GM21528 (cell line): ENCODE data around the gene ZNF175.

Experiments used
- ATAC-seq: cut with Tn5 transposase; IDR thresholded peaks from one replicate; pipeline ENCODE4 v1.9.1; 2021; ENCODE audit warnings: mild to moderate bottlenecking, moderate library complexity; ENCODE audit not compliant: unreplicated experiment, low FRiP score

ZNF175 gene

GRCh38 chr19:51570962-51571575 is at the start of gene ZNF175:
Gene ZNF175 (plus strand): TSS chr19:51571283. CDS start chr19:51573330, 2,047 bp downstream.
- peak; percentile 69 for ATAC-seq

- no peak for ATAC-seq
Measured at GRCh38 chr19:51521357-51521756, 49.7 kb upstream of the ZNF175 start.

- ATAC-seq, result no peak
Measured at GRCh38 chr19:51521781-51522180, 49.3 kb upstream of the ZNF175 start.

GRCh38 chr19:51524666-51525264 is 46.3 kb upstream of the ZNF175 start:
- ATAC-seq, result no peak

- no peak for ATAC-seq
Measured at GRCh38 chr19:51525651-51526050, 45.4 kb upstream of the ZNF175 start.

GRCh38 chr19:51529301-51529700 is 41.8 kb upstream of the ZNF175 start:
- ATAC-seq, result no peak

- no peak for ATAC-seq
Measured at GRCh38 chr19:51530616-51531015, 40.5 kb upstream of the ZNF175 start.

GRCh38 chr19:51531349-51532315 is 39.5 kb upstream of the ZNF175 start, which contains the start of gene SIGLEC6:
Gene SIGLEC6 (minus strand): TSS chr19:51531670. CDS start chr19:51531648, 22 bp downstream.
- ATAC-seq, result peak; percentile 72

- no peak for ATAC-seq
Measured at GRCh38 chr19:51535535-51535934, 35.5 kb upstream of the ZNF175 start.

- ATAC-seq, result no peak
Measured at GRCh38 chr19:51539821-51540366, 31.2 kb upstream of the ZNF175 start.

GRCh38 chr19:51541458-51542357 is 29.4 kb upstream of the ZNF175 start:
- no peak for ATAC-seq

- no peak for ATAC-seq
Measured at GRCh38 chr19:51542699-51543098, 28.4 kb upstream of the ZNF175 start.

GRCh38 chr19:51544038-51544437 is 27.0 kb upstream of the ZNF175 start:
- no peak for ATAC-seq

- ATAC-seq, result no peak
Measured at GRCh38 chr19:51546107-51546649, 24.9 kb upstream of the ZNF175 start.

- ATAC-seq, result no peak
Measured at GRCh38 chr19:51546650-51547396, 24.3 kb upstream of the ZNF175 start.

GRCh38 chr19:51547397-51548212 is 23.5 kb upstream of the ZNF175 start:
- no peak for ATAC-seq

GRCh38 chr19:51548213-51548651 is 22.9 kb upstream of the ZNF175 start:
- ATAC-seq, result no peak

GRCh38 chr19:51548891-51549305 is 22.2 kb upstream of the ZNF175 start:
- no peak for ATAC-seq
